SU-DHL-6 (cell line): ENCODE measurements around the gene GRIN2A.

Experiments used
- H2AFZ ChIP-seq: fragments of 200-600 bp; sonication (generic); 2 replicates; pipeline ENCODE4 v1.6.1; 2014; ENCODE audit warnings: low read depth, mild to moderate bottlenecking, moderate library complexity, mixed read lengths, antibody characterized with exemption, low read length; ENCODE audit not compliant: severe bottlenecking
- H3F3A ChIP-seq: fragments of 200-600 bp; shearing (Covaris generic); 2 replicates; pipeline ENCODE4 v1.6.0; 2016; ENCODE audit warnings: antibody characterized with exemption, mild to moderate bottlenecking; ENCODE audit not compliant: insufficient read depth
- H3K27ac ChIP-seq: fragments of 200-600 bp; sonication (generic); 2 replicates; pipeline ENCODE4 v1.5.1; 2016; ENCODE audit warnings: low read depth, mild to moderate bottlenecking, low read length, moderate library complexity, mixed read lengths
- H3K27me3 ChIP-seq: fragments of 200-600 bp; sonication (generic), shearing (Covaris generic); 2 replicates; pipeline ENCODE4 v1.6.0; 2014; ENCODE audit warnings: mild to moderate bottlenecking, low read length
- H3K36me3 ChIP-seq: fragments of 200-600 bp; sonication (generic); 2 replicates; pipeline ENCODE4 v1.6.1; 2014; ENCODE audit warnings: mild to moderate bottlenecking, low read length, mixed read lengths
- H3K4me2 ChIP-seq: fragments of 300-600, 200-600 bp; shearing (Covaris generic), sonication (generic); 2 replicates; pipeline ENCODE4 v1.6.0; 2014; ENCODE audit warnings: low read length, low read depth, mild to moderate bottlenecking; ENCODE audit not compliant: poor library complexity, severe bottlenecking
- H3K4me3 ChIP-seq: fragments of 200-600 bp; sonication (generic); 2 replicates; pipeline ENCODE4 v1.5.1; 2014; ENCODE audit warnings: antibody characterized with exemption, low read length, mild to moderate bottlenecking, mixed read lengths; ENCODE audit not compliant: insufficient read depth, poor library complexity, severe bottlenecking
- H3K79me2 ChIP-seq: fragments of 200-600 bp; sonication (generic); 2 replicates; pipeline ENCODE4 v1.6.1; 2014; ENCODE audit warnings: mild to moderate bottlenecking, low read length, moderate library complexity; ENCODE audit not compliant: insufficient read depth
- H3K9ac ChIP-seq: fragments of 200-600 bp; sonication (generic); 2 replicates; pipeline ENCODE4 v1.7.0; 2014; ENCODE audit warnings: mild to moderate bottlenecking, low read length
- H3K9me2 ChIP-seq: fragments of 200-600 bp; sonication (generic); replicated peaks from 2 replicates; pipeline ENCODE4 v1.6.1; 2014; ENCODE audit warnings: low read length; ENCODE audit not compliant: insufficient read depth
- H3K9me3 ChIP-seq: fragments of 200-600 bp; sonication (generic); 2 replicates; pipeline ENCODE4 v1.6.1; 2014; ENCODE audit warnings: low read length, mixed read lengths; ENCODE audit not compliant: insufficient read depth
- H4K20me1 ChIP-seq: fragments of 200-600 bp; sonication (generic); 2 replicates; pipeline ENCODE4 v1.6.1; 2014; ENCODE audit warnings: low read depth, mild to moderate bottlenecking, antibody characterized with exemption, low read length, moderate library complexity, mixed read lengths
- CTCF ChIP-seq: fragments of 200-600 bp; sonication (generic); IDR thresholded peaks from one replicate; pipeline ENCODE4 v1.5.1; 2017; ENCODE audit warnings: antibody characterized with exemption, mild to moderate bottlenecking, low read length, moderate library complexity; ENCODE audit not compliant: insufficient read depth, poor library complexity, severe bottlenecking
- EZH2phosphoT487 ChIP-seq: fragments of 200-600 bp; sonication (generic), shearing (Covaris generic); conservative IDR thresholded peaks from 2 replicates; pipeline ENCODE4 v1.6.1; 2018; ENCODE audit warnings: mild to moderate bottlenecking, antibody characterized with exemption, low read length, moderate library complexity, mixed read lengths

GRIN2A gene

GRCh38 chr16:10039220-10040096 lies 142.8 kb downstream of the GRIN2A start:
- Histone ChIP-seq H3K4me2 (no peak overlapping the region), H4K20me1 (no peaks in the 10 kb centered on the region), H3K4me3 (no peak overlapping the region), H3K9ac (no peak overlapping the region), H3K27ac (no peak overlapping the region), H3K27me3 (no peaks in the 10 kb centered on the region), H3K79me2 (no peaks in the 10 kb centered on the region), H3K36me3 (no peaks in the 10 kb centered on the region), H2AFZ (no peak overlapping the region), H3F3A (no peaks in the 10 kb centered on the region), H3K9me3 (peaks cover 4% of the 10 kb centered on the region; the same call in 1 of the 2 replicates), H3K9me2 (no peaks in the 10 kb centered on the region)
- no peak for TF ChIP-seq EZH2phosphoT487
- TF ChIP-seq CTCF, result no peak

DNA sequence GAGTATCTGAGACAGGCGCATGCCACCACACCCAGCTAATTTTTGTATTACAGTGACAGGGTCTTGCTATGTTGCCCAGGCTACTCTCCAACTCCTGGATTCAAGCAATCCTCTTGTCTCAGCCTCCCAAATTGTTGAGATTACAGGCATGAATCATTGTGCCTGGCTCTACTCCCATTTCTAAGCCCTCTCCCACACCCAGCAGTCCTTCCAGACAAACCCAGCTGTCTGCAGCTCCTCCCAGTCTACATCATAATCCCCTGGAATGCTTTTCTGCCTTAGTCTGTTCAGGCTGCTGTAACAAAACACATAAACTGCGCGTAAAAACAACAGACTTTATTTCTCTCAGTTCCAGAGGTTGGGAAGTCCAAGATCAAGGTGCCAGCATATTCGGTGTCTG lies 144.5 kb downstream of the GRIN2A start:
- Histone ChIP-seq H3K27me3 (no peaks in the 10 kb centered on the region), H2AFZ (no peak overlapping the region), H3K79me2 (no peaks in the 10 kb centered on the region), H3K9ac (no peak overlapping the region), H3K9me2 (no peaks in the 10 kb centered on the region), H3K36me3 (no peaks in the 10 kb centered on the region), H3K4me3 (no peak overlapping the region), H3F3A (no peaks in the 10 kb centered on the region), H3K9me3 (peaks cover 4% of the 10 kb centered on the region; the same call in 1 of the 2 replicates), H4K20me1 (no peaks in the 10 kb centered on the region), H3K4me2 (no peak overlapping the region), H3K27ac (no peak overlapping the region)
- TF ChIP-seq CTCF (no peak), EZH2phosphoT487 (no peak)

GRCh38 chr16:10036956-10037355 lies 145.3 kb downstream of the GRIN2A start:
- H3K79me2 ChIP-seq, result no peaks in the 10 kb centered on the region
- H3K4me2 ChIP-seq, result no peak overlapping the region
- peaks cover 4% of the 10 kb centered on the region; the same call in 1 of the 2 replicates for H3K9me3 ChIP-seq
- H3K36me3 ChIP-seq, result no peaks in the 10 kb centered on the region
- H2AFZ ChIP-seq, result no peak overlapping the region
- no peak overlapping the region for H3K9ac ChIP-seq
- H3K27ac ChIP-seq, result no peak overlapping the region
- H3F3A ChIP-seq, result no peaks in the 10 kb centered on the region
- H3K9me2 ChIP-seq, result no peaks in the 10 kb centered on the region
- H3K4me3 ChIP-seq, result no peak overlapping the region
- TF ChIP-seq EZH2phosphoT487, result no peak
- no peak for TF ChIP-seq CTCF
- no peaks in the 10 kb centered on the region for H3K27me3 ChIP-seq
- H4K20me1 ChIP-seq, result no peaks in the 10 kb centered on the region
